HG03354 (cell line): ENCODE data around the gene S100A3.

Experiments used
- ATAC-seq: cut with Tn5 transposase; IDR thresholded peaks from one replicate; pipeline ENCODE4 v1.9.1; 2021; ENCODE audit warnings: mild to moderate bottlenecking; ENCODE audit not compliant: unreplicated experiment, poor library complexity, severe bottlenecking

The S100A3 gene

GRCh38 chr1:153550827-153551500 lies 1.9 kb upstream of the S100A3 start:
- no peak for ATAC-seq

GRCh38 chr1:153550398-153550758 lies 1.3 kb upstream of the S100A3 start:
- ATAC-seq = no peak

- no peak for ATAC-seq
Observed at GRCh38 chr1:153549741-153550397, 811 bp upstream of the S100A3 start.

GRCh38 chr1:153547560-153548551 lies 1.2 kb downstream of the S100A3 start:
- no peak for ATAC-seq

GRCh38 chr1:153546796-153547559 lies 2.1 kb downstream of the S100A3 start:
- ATAC-seq = no peak

GRCh38 chr1:153546371-153546770 lies 2.7 kb downstream of the S100A3 start:
- ATAC-seq = no peak

- ATAC-seq = peak; percentile 72
Observed at GRCh38 chr1:153545067-153546055, 3.7 kb downstream of the S100A3 start, which contains the start of gene S100A4. TSS of gene S100A4 (minus strand) at chr1:153545806. CDS start at chr1:153544794, 1,012 bp downstream.

GRCh38 chr1:153544453-153545066 lies 4.5 kb downstream of the S100A3 start:
- no peak for ATAC-seq

GRCh38 chr1:153543736-153544135 lies 5.3 kb downstream of the S100A3 start:
- ATAC-seq = no peak

GRCh38 chr1:153542956-153543711 lies 5.9 kb downstream of the S100A3 start:
- ATAC-seq = no peak

- ATAC-seq = no peak
Observed at GRCh38 chr1:153541641-153542590, 7.1 kb downstream of the S100A3 start.

GRCh38 chr1:153540394-153541361 lies 8.4 kb downstream of the S100A3 start, which contains the start of gene S100A5:
TSS of gene S100A5 (minus strand) at chr1:153540934. CDS start at chr1:153540191, 743 bp downstream.
- ATAC-seq = no peak

- ATAC-seq = no peak
Observed at GRCh38 chr1:153539395-153540093, 9.5 kb downstream of the S100A3 start.

- ATAC-seq = no peak
Observed at GRCh38 chr1:153538315-153538821, 10.7 kb downstream of the S100A3 start.
